COLO829 (cell line): ENCODE results near the gene ATRN.
"Not testable (repeated sequence)": the region's sequence is repeated elsewhere in the genome, so short reads cannot be mapped to it uniquely, and the experiment has no call there.

Source experiments
- DNase-seq: peaks from one replicate; pipeline ENCODE4 v3.0.0; 2012; ENCODE audit warnings: low spot score

Gene ATRN

GRCh38 chr20:3515379-3516170, 44.8 kb downstream of the ATRN start:
- DNase-seq, result no peak

GRCh38 chr20:3521852-3522740, 51.3 kb downstream of the ATRN start:
- no peak for DNase-seq

GRCh38 chr20:3524696-3525095, 53.9 kb downstream of the ATRN start:
- DNase-seq, result not testable (repeated sequence)

GRCh38 chr20:3532089-3532615, 61.3 kb downstream of the ATRN start:
- no peak for DNase-seq

- DNase-seq, result not testable (repeated sequence)
These were observed 66.9 kb downstream of the ATRN start for GRCh38 chr20:3537733-3538132.

- no peak for DNase-seq
These were observed 68.7 kb downstream of the ATRN start for GRCh38 chr20:3539311-3540107.

GRCh38 chr20:3541887-3542721, 71.3 kb downstream of the ATRN start:
- no peak for DNase-seq

- no peak for DNase-seq
These were observed 73.2 kb downstream of the ATRN start for GRCh38 chr20:3543901-3544507.

- DNase-seq, result peak; percentile 95
These were observed 74.6 kb downstream of the ATRN start for GRCh38 chr20:3545401-3545925.

- DNase-seq, result no peak
These were observed 77.1 kb downstream of the ATRN start for GRCh38 chr20:3547906-3548305.

GRCh38 chr20:3550837-3551236, 80.0 kb downstream of the ATRN start:
- DNase-seq, result no peak

- DNase-seq, result no peak
These were observed 81.0 kb downstream of the ATRN start for GRCh38 chr20:3551681-3552434.

GRCh38 chr20:3553663-3554062, 82.8 kb downstream of the ATRN start:
- DNase-seq, result no peak

- no peak for DNase-seq
These were observed 86.5 kb downstream of the ATRN start for GRCh38 chr20:3557237-3557785.

- DNase-seq, result no peak
These were observed 88.4 kb downstream of the ATRN start for GRCh38 chr20:3559231-3559630.

- no peak for DNase-seq
These were observed 88.8 kb downstream of the ATRN start for GRCh38 chr20:3559637-3560036.

GRCh38 chr20:3560162-3560561, 89.3 kb downstream of the ATRN start:
- no peak for DNase-seq

- no peak for DNase-seq
These were observed 89.8 kb downstream of the ATRN start for GRCh38 chr20:3560578-3560977.

GRCh38 chr20:3563133-3563532, 92.3 kb downstream of the ATRN start:
- no peak for DNase-seq
